Left ventricle myocardium inferior (tissue), 1 donor: ENCODE data around the gene PLEKHA6. TPM values are rescaled to one million over a fixed set of nuclear protein-coding genes. Genes with fewer than 3 reads are reported as not detected.

Experiments
- DNase-seq: peaks from one replicate; pipeline ENCODE4 v3.0.0-alpha.2; 2020
- H3K27ac ChIP-seq: fragments of 200-600 bp; replicated peaks from 2 replicates; pipeline ENCODE4 v1.8.0; 2021
- H3K27me3 ChIP-seq: fragments of 200-600 bp; 2 replicates; pipeline ENCODE4 v1.8.0; 2021; ENCODE audit warnings: low read depth
- H3K36me3 ChIP-seq: fragments of 200-600 bp; 2 replicates; pipeline ENCODE4 v1.8.0; 2021
- H3K4me1 ChIP-seq: fragments of 200-600 bp; 2 replicates; pipeline ENCODE4 v1.8.0; 2021
- H3K4me3 ChIP-seq: fragments of 200-600 bp; 2 replicates; pipeline ENCODE4 v1.8.0; 2021; ENCODE audit warnings: mild to moderate bottlenecking, moderate library complexity
- H3K9me3 ChIP-seq: fragments of 200-600 bp; replicated peaks from 2 replicates; pipeline ENCODE4 v1.8.0; 2021
- intact Hi-C: fragments of 100-400 bp; cut with micrococcal nuclease; formaldehyde crosslinking; loops from one replicate; pipeline ENCODE4 v1.11.0; 2022
- total RNA-seq: library from RNA; stranded (reverse); fragmentation: NEBNext Ultra II Directional; extraction: Animal tissue kit (Norgen Biotek cat#: 25700); gene quantifications from one replicate; pipeline ENCODE4 v1.2.1, GENCODE V29; 2021
- TF ChIP-seq, protein P1 (sequence below): fragments of 200-600 bp; IDR thresholded peaks from 2 replicates; pipeline ENCODE4 v1.8.0; 2021; ENCODE audit warnings: antibody characterized with exemption, mild to moderate bottlenecking, borderline replicate concordance
- donor health status: DM: no; HTN: yes; CAD: no; lungs with severe emphysema.

Gene PLEKHA6
- total RNA-seq, 1 donor from 2014 or later: 28.8 TPM

DNA sequence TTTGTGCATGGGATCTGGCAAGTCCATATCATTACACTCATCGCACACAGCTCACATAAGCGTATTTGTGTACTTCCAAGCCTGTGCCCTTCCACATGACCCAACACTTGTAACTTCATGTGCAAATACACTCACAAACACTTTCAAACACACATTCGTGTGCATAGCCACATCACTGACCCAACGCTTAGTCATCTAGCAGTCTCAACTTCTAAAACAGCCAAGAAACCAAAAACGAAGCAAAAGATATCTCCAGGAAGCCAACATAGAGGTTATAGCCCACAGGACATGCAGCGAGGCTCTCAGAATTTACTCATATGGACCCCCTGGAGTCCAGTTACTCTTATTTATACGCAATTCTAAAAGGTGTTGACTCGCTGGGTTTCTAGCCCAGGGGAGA is 135.1 kb downstream of the PLEKHA6 start:
- no peak for DNase-seq
- intact Hi-C loops: no loop called here
- no peak overlapping the region for H3K27ac ChIP-seq
- H3K4me1 ChIP-seq: no peaks in the 10 kb centered on the region
- H3K4me3 ChIP-seq: no peak overlapping the region
- TF ChIP-seq, protein P1, sequence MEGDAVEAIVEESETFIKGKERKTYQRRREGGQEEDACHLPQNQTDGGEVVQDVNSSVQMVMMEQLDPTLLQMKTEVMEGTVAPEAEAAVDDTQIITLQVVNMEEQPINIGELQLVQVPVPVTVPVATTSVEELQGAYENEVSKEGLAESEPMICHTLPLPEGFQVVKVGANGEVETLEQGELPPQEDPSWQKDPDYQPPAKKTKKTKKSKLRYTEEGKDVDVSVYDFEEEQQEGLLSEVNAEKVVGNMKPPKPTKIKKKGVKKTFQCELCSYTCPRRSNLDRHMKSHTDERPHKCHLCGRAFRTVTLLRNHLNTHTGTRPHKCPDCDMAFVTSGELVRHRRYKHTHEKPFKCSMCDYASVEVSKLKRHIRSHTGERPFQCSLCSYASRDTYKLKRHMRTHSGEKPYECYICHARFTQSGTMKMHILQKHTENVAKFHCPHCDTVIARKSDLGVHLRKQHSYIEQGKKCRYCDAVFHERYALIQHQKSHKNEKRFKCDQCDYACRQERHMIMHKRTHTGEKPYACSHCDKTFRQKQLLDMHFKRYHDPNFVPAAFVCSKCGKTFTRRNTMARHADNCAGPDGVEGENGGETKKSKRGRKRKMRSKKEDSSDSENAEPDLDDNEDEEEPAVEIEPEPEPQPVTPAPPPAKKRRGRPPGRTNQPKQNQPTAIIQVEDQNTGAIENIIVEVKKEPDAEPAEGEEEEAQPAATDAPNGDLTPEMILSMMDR: no peak
- H3K27me3 ChIP-seq: no peaks in the 10 kb centered on the region
- peaks cover 44% of the 10 kb centered on the region for H3K36me3 ChIP-seq
- H3K9me3 ChIP-seq: no peaks in the 10 kb centered on the region

DNA sequence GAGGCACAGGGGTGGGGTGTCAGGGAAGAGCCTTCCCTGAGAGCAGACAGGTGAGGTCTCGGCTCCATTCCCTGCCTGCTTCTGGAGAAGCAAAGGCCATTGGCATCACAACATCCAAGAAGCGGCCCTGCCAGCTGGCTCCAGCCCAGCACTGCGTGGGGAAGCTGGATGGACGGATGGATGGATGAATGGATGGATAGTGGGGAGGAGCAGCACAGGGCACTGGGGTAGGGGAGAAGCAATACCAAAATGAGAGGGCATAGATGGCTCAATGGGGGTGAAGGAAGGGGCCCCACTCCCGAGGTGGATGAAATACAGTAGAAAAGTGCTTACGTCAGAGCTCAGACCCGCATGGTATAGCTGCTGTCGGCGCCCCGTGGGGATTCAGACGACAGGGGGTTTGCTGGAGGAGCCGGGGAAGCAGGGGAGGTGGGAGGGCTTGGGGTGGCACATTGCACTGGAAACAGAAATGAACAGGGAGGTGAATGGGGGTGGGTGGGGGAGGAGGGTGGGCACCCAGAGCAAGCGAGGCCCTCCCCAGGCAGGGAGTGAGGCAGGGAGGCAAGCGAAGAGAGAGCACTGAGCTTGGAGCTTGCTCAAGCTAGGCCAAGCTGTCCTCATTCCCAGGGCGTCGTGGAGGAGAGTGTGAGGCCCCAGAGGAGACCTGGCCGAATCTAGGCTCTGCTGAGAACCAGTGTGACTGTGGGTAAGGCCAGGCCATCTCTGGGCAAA is 136.4 kb downstream of the PLEKHA6 start:
- Histone ChIP-seq H3K4me3 (no peak overlapping the region), H3K4me1 (no peaks in the 10 kb centered on the region), H3K27me3 (no peaks in the 10 kb centered on the region), H3K36me3 (peaks cover 36% of the 10 kb centered on the region), H3K9me3 (no peaks in the 10 kb centered on the region), H3K27ac (no peak overlapping the region)
- DNase-seq: no peak
- intact Hi-C loops: no loop called here
- TF ChIP-seq, protein P1: no peak

DNA sequence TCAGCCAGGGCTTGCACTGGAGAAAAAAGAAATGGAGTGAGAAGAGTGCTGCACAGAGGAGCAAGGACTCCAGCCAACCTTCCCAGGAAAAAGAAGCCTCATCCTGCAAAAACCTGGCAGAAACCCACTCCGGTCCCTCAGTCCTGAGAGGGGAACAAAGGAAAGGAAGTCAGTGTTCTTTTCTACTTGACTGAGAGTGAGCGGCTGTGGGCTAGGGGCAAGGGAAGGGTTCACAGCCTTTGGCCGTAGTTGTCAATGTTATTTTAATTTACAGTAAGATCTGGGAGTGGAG is 137.0 kb downstream of the PLEKHA6 start:
- intact Hi-C loops: no loop called here
- H3K27ac ChIP-seq: no peak overlapping the region
- H3K4me3 ChIP-seq: no peak overlapping the region
- TF ChIP-seq, protein P1: no peak
- no peaks in the 10 kb centered on the region for H3K9me3 ChIP-seq
- peaks cover 30% of the 10 kb centered on the region for H3K36me3 ChIP-seq
- no peaks in the 10 kb centered on the region for H3K27me3 ChIP-seq
- no peaks in the 10 kb centered on the region for H3K4me1 ChIP-seq
- DNase-seq: no peak

GRCh38 chr1:204222006-204222763 is 137.5 kb downstream of the PLEKHA6 start:
- DNase-seq: no peak
- no peaks in the 10 kb centered on the region for H3K4me1 ChIP-seq
- no peaks in the 10 kb centered on the region for H3K27me3 ChIP-seq
- H3K9me3 ChIP-seq: no peaks in the 10 kb centered on the region
- intact Hi-C loops: no loop called here
- no peak overlapping the region for H3K27ac ChIP-seq
- H3K4me3 ChIP-seq: no peak overlapping the region
- H3K36me3 ChIP-seq: peaks cover 27% of the 10 kb centered on the region
- TF ChIP-seq, protein P1: no peak

GRCh38 chr1:204221271-204221670 is 138.5 kb downstream of the PLEKHA6 start:
- TF ChIP-seq, protein P1: no peak
- H3K36me3 ChIP-seq: peaks cover 24% of the 10 kb centered on the region
- H3K27ac ChIP-seq: no peak overlapping the region
- DNase-seq: no peak
- intact Hi-C loops: no loop called here
- no peak overlapping the region for H3K4me3 ChIP-seq
- H3K27me3 ChIP-seq: no peaks in the 10 kb centered on the region
- H3K4me1 ChIP-seq: no peaks in the 10 kb centered on the region
- H3K9me3 ChIP-seq: no peaks in the 10 kb centered on the region
